ENCODE data around the gene NUP54. TPM values are rescaled to one million over a fixed set of nuclear protein-coding genes. Genes with fewer than 3 reads are reported as not detected.

The NUP54 gene
- total and polyA plus RNA-seq, 7 experiments from 2014 or later, result 46.0 to 82.0 (median 57.4) TPM

- H3K27me3 ChIP-seq (ENCODE audit: control insufficient read depth in 2 of 2, insufficient read depth in 2 of 2, low read length in 2 of 2), result no peaks in the 10 kb centered on the region
- Mint-ChIP-seq H3K27ac (no peak overlapping the region), H3K36me3 (no peaks in the 10 kb centered on the region), H3K27me3 (peaks cover 0 to 7% (median 0%) of the 10 kb centered on the region in 5 donors), H3K4me3 (no peak overlapping the region), H3K4me1 (peaks cover 0 to 3% (median 0%) of the 10 kb centered on the region in 7 donors), H3K9me3 (no peaks in the 10 kb centered on the region)
- CTCF ChIA-PET, result interaction anchor here (0.7 to 1.9 kb wide), 8 partner anchors 10 to 232 kb away, joined by 3 to 10 read pairs (median 4); no protein-coding TSS in a partner anchor
- no peaks in the 10 kb centered on the region for H3K9me3 ChIP-seq (ENCODE audit: control insufficient read depth in 2 of 3, low read length in 3 of 3)
- H3K4me1 ChIP-seq (ENCODE audit: control insufficient read depth in 2 of 2, insufficient read depth in 2 of 2, low read length in 2 of 2), result no peaks in the 10 kb centered on the region
- H3K4me3 ChIP-seq (ENCODE audit: low read length), result no peak overlapping the region
- DNase-seq (no peak), ATAC-seq (no peak)
- POLR2A ChIA-PET, result no interaction called here
- H3K36me3 ChIP-seq (ENCODE audit: control insufficient read depth in 2 of 3, insufficient read depth in 3 of 3, low read length in 3 of 3), result no peaks in the 10 kb centered on the region
- intact Hi-C loops (cut with micrococcal nuclease), result loop anchor here in 1 of 2 donors (5.0 kb wide), 1 partner anchor 169 kb away; no protein-coding TSS in a partner anchor
- H3K27ac ChIP-seq (ENCODE audit: low read depth, low read length), result no peak overlapping the region
Observed at GRCh38 chr4:76066546-76066945, 81.7 kb downstream of the NUP54 start.

Other genes starting within 250 kb of the NUP54 start
- 1 to 10 TPM in 2 of 5 experiments, under 1 TPM in 3; 0.07 to 1.5 (median 0.17) TPM for gene PPEF2, start 245.9 kb downstream of the NUP54 start, total RNA-seq
- not detected for gene PPEF2, start 245.9 kb downstream of the NUP54 start, polyA plus RNA-seq
- gene NAAA, start 207.4 kb downstream of the NUP54 start, total RNA-seq, result 100 to 1,000 TPM in 1 of 5 experiments, 10 to 100 TPM in 4; 36.9 to 103 (median 80.3) TPM
- gene NAAA, start 207.4 kb downstream of the NUP54 start, polyA plus RNA-seq, result 10 to 100 TPM; 69.5 to 94.3 TPM
- 10 to 100 TPM; 32.6 to 65.1 (median 52.9) TPM for gene SDAD1, start 157.5 kb downstream of the NUP54 start, total RNA-seq
- 100 to 1,000 TPM in 1 of 2 donors, 10 to 100 TPM in 1; 96.6 to 118 TPM for gene SDAD1, start 157.5 kb downstream of the NUP54 start, polyA plus RNA-seq
- gene CXCL9, start 140.9 kb downstream of the NUP54 start, total RNA-seq, result not detected
- gene CXCL9, start 140.9 kb downstream of the NUP54 start, polyA plus RNA-seq, result not detected
- 1 to 10 TPM in 1 of 5 experiments, under 1 TPM in 1, not detected in 3; 0.32 to 2.3 TPM for gene CXCL10, start 124.9 kb downstream of the NUP54 start, total RNA-seq
- not detected for gene CXCL10, start 124.9 kb downstream of the NUP54 start, polyA plus RNA-seq
- not detected for gene CXCL11, start 112.3 kb downstream of the NUP54 start, total RNA-seq
- gene CXCL11, start 112.3 kb downstream of the NUP54 start, polyA plus RNA-seq, result not detected
- not detected for gene ART3, start 73.7 kb downstream of the NUP54 start, total RNA-seq
- not detected for gene ART3, start 73.7 kb downstream of the NUP54 start, polyA plus RNA-seq
- gene SCARB2, start 65.4 kb upstream of the NUP54 start, total RNA-seq, result 10 to 100 TPM; 13.5 to 35.7 (median 29.1) TPM
- gene SCARB2, start 65.4 kb upstream of the NUP54 start, polyA plus RNA-seq, result 10 to 100 TPM; 12.6 to 14.7 TPM
- under 1 TPM in 4 of 5 experiments, not detected in 1; 0.24 to 0.79 (median 0.43) TPM for gene FAM47E, start 103.3 kb upstream of the NUP54 start, total RNA-seq
- under 1 TPM in 1 of 2 donors, not detected in 1; 0.45 TPM for gene FAM47E, start 103.3 kb upstream of the NUP54 start, polyA plus RNA-seq
- 1 to 10 TPM in 1 of 5 experiments, under 1 TPM in 3, not detected in 1; 0.62 to 2.1 (median 0.85) TPM for gene STBD1, start 158.3 kb upstream of the NUP54 start, total RNA-seq
- under 1 TPM; 0.27 to 0.44 TPM for gene STBD1, start 158.3 kb upstream of the NUP54 start, polyA plus RNA-seq